HG03439 (cell line): ENCODE data around the gene C1orf122.
A peak's percentile ranks its signal among the peaks of the same experiment; 100 is the strongest.

Source experiments
- ATAC-seq: cut with Tn5 transposase; IDR thresholded peaks from one replicate; pipeline ENCODE4 v1.9.1; 2021; ENCODE audit warnings: mild to moderate bottlenecking, moderate library complexity; ENCODE audit not compliant: unreplicated experiment

Gene C1orf122

GRCh38 chr1:37797750-37798345 is 9.7 kb upstream of the C1orf122 start:
- no peak for ATAC-seq

- no peak for ATAC-seq
Observed at GRCh38 chr1:37802439-37802838, 5.2 kb upstream of the C1orf122 start.

- ATAC-seq: no peak
Observed at GRCh38 chr1:37807220-37807554, 403 bp upstream of the C1orf122 start.

GRCh38 chr1:37808369-37809319 is 1.1 kb downstream of the C1orf122 start:
- ATAC-seq: peak; percentile 36

- no peak for ATAC-seq
Observed at GRCh38 chr1:37809942-37810341, 2.4 kb downstream of the C1orf122 start.

GRCh38 chr1:37811027-37811655 is 3.6 kb downstream of the C1orf122 start:
- ATAC-seq: no peak

GRCh38 chr1:37813529-37814145 is 6.0 kb downstream of the C1orf122 start:
- no peak for ATAC-seq

GRCh38 chr1:37814252-37814651 is 6.7 kb downstream of the C1orf122 start:
- no peak for ATAC-seq

- ATAC-seq: no peak
Observed at GRCh38 chr1:37817481-37817880, 9.9 kb downstream of the C1orf122 start.

- ATAC-seq: no peak
Observed at GRCh38 chr1:37821481-37821880, 13.9 kb downstream of the C1orf122 start.

GRCh38 chr1:37822906-37823815 is 15.6 kb downstream of the C1orf122 start:
- no peak for ATAC-seq

- no peak for ATAC-seq
Observed at GRCh38 chr1:37824001-37824400, 16.4 kb downstream of the C1orf122 start.

- no peak for ATAC-seq
Observed at GRCh38 chr1:37825506-37825905, 17.9 kb downstream of the C1orf122 start.

GRCh38 chr1:37828410-37829074 is 21.0 kb downstream of the C1orf122 start:
- no peak for ATAC-seq

- ATAC-seq: no peak
Observed at GRCh38 chr1:37831109-37831508, 23.5 kb downstream of the C1orf122 start.

GRCh38 chr1:37831809-37832208 is 24.2 kb downstream of the C1orf122 start:
- no peak for ATAC-seq

- no peak for ATAC-seq
Observed at GRCh38 chr1:37836788-37837187, 29.2 kb downstream of the C1orf122 start.

GRCh38 chr1:37839676-37840075 is 32.1 kb downstream of the C1orf122 start:
- no peak for ATAC-seq

- no peak for ATAC-seq
Observed at GRCh38 chr1:37840711-37841110, 33.1 kb downstream of the C1orf122 start.

GRCh38 chr1:37841652-37842051 is 34.1 kb downstream of the C1orf122 start:
- no peak for ATAC-seq
